Vagina (tissue), 2 donors: ENCODE results near the gene THADA. TPM values are rescaled to one million over a fixed set of nuclear protein-coding genes. Genes with fewer than 3 reads are reported as not detected.
A peak's percentile ranks its signal among the peaks of the same experiment; 100 is the strongest.

Experiments
- DNase-seq, 2 donors: peaks; one replicate each; pipeline ENCODE4 v3.0.0-alpha.2; 2017; ENCODE audit errors: extremely low spot score in 2 of 2
- H3K27ac ChIP-seq: fragments of 200-600 bp; sonication (generic); one replicate; pipeline ENCODE4 v1.5.1; 2019
- H3K27me3 ChIP-seq: fragments of 200-600 bp; sonication (generic); one replicate; pipeline ENCODE4 v1.5.1; 2019
- H3K36me3 ChIP-seq, 2 donors: fragments of 200-600 bp; sonication (generic); one replicate each; pipeline ENCODE4 v1.5.1; 2017 to 2019
- H3K4me1 ChIP-seq: fragments of 200-600 bp; sonication (generic); one replicate; pipeline ENCODE4 v1.5.1; 2019
- H3K4me3 ChIP-seq, 2 donors: fragments of 200-600 bp; sonication (generic); 1 replicate in 1 of 2; 2 replicates in 1 of 2; pipeline ENCODE4 v1.5.1; 2016 to 2019
- H3K9me3 ChIP-seq: fragments of 200-600 bp; sonication (generic); one replicate; pipeline ENCODE4 v1.5.1; 2019
- CTCF ChIP-seq, 3 experiments: fragments of 450-650 bp in 2 of 3; fragments of 200-600 bp in 1 of 3; sonication (generic) in 1 of 3; IDR thresholded peaks; one replicate each; pipeline ENCODE4 v1.5.1; 2017 to 2019; ENCODE audit warnings: antibody characterized with exemption in 3 of 3, mild to moderate bottlenecking in 2 of 3, moderate library complexity in 2 of 3
- POLR2A ChIP-seq, 2 donors: fragments of 450-650 bp; IDR thresholded peaks; one replicate each; pipeline ENCODE4 v1.6.1; 2017; ENCODE audit warnings: antibody characterized with exemption in 2 of 2, mild to moderate bottlenecking in 2 of 2, moderate library complexity in 2 of 2
- POLR2AphosphoS5 ChIP-seq, 2 donors: sonication (generic); formaldehyde crosslinking; IDR thresholded peaks; one replicate each; pipeline ENCODE4 v1.9.0; 2017; ENCODE audit warnings: antibody characterized with exemption in 2 of 2, mild to moderate bottlenecking in 2 of 2, low read depth in 1 of 2; ENCODE audit not compliant: insufficient read depth in 1 of 2
- intact Hi-C: fragments of 100-400 bp; cut with DNase I; formaldehyde crosslinking; loops from one replicate; pipeline ENCODE4 v1.15.1; 2023
- total RNA-seq: library from RNA; depleted of rRNA; stranded (reverse); fragments of >200 nt; gene quantifications from one replicate; pipeline ENCODE4 v1.2.3, GENCODE V29; 2016

Gene THADA
- total RNA-seq, 1 donor from 2014 or later = 32.2 TPM

DNA sequence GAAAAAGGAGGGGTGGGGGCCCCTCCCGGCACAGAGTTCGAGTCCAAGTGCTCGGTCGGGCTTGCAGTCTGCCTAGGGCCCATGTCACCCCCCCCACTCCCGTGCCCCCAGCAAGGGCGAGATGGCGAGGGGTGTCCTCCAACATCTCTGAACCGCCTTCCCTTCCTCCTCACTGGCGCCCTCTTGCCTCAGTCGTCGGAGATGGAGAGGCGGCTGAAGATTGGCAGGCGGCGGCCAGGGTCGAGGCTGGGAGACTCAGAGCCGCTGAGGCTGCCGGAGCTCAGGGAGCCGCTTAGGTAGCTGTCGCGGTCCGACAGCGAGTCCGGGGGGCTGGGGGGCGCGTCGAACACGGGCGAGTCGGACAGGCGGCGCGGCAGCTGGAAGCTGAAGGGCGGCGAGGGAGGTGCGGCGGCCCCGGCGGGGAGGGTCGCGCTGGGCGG lies 371.7 kb downstream of the THADA start:
- DNase-seq = no peak
- intact Hi-C loops = loop anchor here (2.0 to 10.0 kb wide), 2 partner anchors 359 to 395 kb away; no protein-coding TSS in a partner anchor
- Histone ChIP-seq H3K9me3 (no peaks in the 10 kb centered on the region), H3K27ac (peak overlapping the region; percentile 99), H3K4me1 (peaks cover 42% of the 10 kb centered on the region), H3K4me3 (peak overlapping the region; percentile 97 to 99), H3K36me3 (peaks cover 0 to 38% of the 10 kb centered on the region in 2 donors), H3K27me3 (no peaks in the 10 kb centered on the region)
- TF ChIP-seq CTCF (IDR thresholded peaks at IDR 0.05) (no peak), POLR2A (IDR thresholded peaks at IDR 0.05) (peak in 1 of 2 donors; percentile 11), POLR2AphosphoS5 (IDR thresholded peaks at IDR 0.05; ENCODE audit: insufficient read depth in 1 of 2, low read depth in 1 of 2) (peak in 1 of 2 donors; percentile 86)

- Histone ChIP-seq H3K27me3 (no peaks in the 10 kb centered on the region), H3K9me3 (no peaks in the 10 kb centered on the region), H3K36me3 (peaks cover 0 to 38% of the 10 kb centered on the region in 2 donors), H3K4me3 (peak overlapping the region; percentile 97 to 99), H3K4me1 (peaks cover 42% of the 10 kb centered on the region), H3K27ac (peak overlapping the region; percentile 99)
- intact Hi-C loops = loop anchor here (2.0 to 10.0 kb wide), 2 partner anchors 359 to 395 kb away; no protein-coding TSS in a partner anchor
- no peak for DNase-seq
- no peak for TF ChIP-seq CTCF (IDR thresholded peaks at IDR 0.05)
- no peak for TF ChIP-seq POLR2A (IDR thresholded peaks at IDR 0.05)
- TF ChIP-seq POLR2AphosphoS5 (IDR thresholded peaks at IDR 0.05; ENCODE audit: insufficient read depth in 1 of 2, low read depth in 1 of 2) = no peak
Measured at GRCh38 chr2:43223521-43224001, 372.3 kb downstream of the THADA start.

DNA sequence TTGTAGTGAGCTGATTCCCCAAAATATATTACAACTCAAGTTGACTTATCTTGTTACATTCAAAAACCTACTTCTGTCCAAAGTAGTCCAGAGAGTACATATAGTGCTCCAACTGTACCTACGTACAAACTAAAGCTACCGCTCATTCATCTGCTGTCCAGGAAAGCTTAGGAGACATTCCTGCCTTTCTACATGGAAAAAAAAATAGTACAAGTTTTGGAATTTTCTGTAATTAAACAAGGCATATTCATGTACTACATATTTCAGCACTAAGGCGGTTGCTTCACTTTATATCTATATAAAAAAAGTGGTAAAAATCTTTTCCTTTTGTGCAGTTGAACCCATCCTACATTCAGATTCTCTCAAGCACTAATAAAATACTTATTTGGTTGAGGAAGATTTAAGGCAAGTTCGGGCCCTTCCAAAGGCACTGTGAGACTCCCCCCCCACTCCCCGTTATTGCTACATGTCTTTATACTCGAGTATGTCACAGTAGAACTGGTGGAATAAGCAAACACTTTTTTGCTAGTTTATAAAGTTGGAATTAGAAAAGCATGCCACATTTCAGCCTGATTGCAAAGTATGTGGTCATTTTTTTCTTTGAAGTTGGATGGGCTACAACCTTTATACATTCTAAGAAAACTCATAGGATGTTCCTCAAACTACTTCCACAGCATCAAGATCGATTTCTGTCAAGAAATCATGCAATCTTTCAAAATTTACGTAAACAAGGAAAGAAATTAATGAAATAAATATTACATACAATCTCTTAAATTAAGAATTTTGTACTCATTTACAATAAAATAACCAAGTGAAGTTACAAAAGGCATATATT lies 373.1 kb downstream of the THADA start:
- Histone ChIP-seq H3K36me3 (peaks cover 0 to 38% of the 10 kb centered on the region in 2 donors), H3K4me1 (peaks cover 42% of the 10 kb centered on the region), H3K9me3 (no peaks in the 10 kb centered on the region), H3K4me3 (peak overlapping the region; percentile 97 to 99), H3K27me3 (no peaks in the 10 kb centered on the region), H3K27ac (peak overlapping the region; percentile 99)
- intact Hi-C loops = loop anchor here (10.0 kb wide), 1 partner anchor 358 kb away; no protein-coding TSS in a partner anchor
- DNase-seq = no peak
- TF ChIP-seq POLR2AphosphoS5 (IDR thresholded peaks at IDR 0.05; ENCODE audit: insufficient read depth in 1 of 2, low read depth in 1 of 2) (no peak), POLR2A (IDR thresholded peaks at IDR 0.05) (no peak), CTCF (IDR thresholded peaks at IDR 0.05) (no peak)

- no peaks in the 10 kb centered on the region for H3K27me3 ChIP-seq
- DNase-seq = peak in 1 of 2 donors; percentile 98
- intact Hi-C loops = loop anchor here (2.0 to 10.0 kb wide), 2 partner anchors 247 to 357 kb away; no protein-coding TSS in a partner anchor
- H3K9me3 ChIP-seq = no peaks in the 10 kb centered on the region
- peaks cover 45% of the 10 kb centered on the region for H3K4me1 ChIP-seq
- H3K4me3 ChIP-seq = peak overlapping the region; percentile 97 to 99
- peak overlapping the region; percentile 99 for H3K27ac ChIP-seq
- peaks cover 0 to 38% of the 10 kb centered on the region in 2 donors for H3K36me3 ChIP-seq
- TF ChIP-seq CTCF (IDR thresholded peaks at IDR 0.05) (no peak), POLR2AphosphoS5 (IDR thresholded peaks at IDR 0.05; ENCODE audit: insufficient read depth in 1 of 2, low read depth in 1 of 2) (peak; percentile 84 to 85), POLR2A (IDR thresholded peaks at IDR 0.05) (peak in 1 of 2 donors; percentile 38)
Measured at GRCh38 chr2:43221763-43222474, 373.9 kb downstream of the THADA start.
